DMS53 treated with DMSO at 0.1 percent for 48 hours (cell line): Measurements from ENCODE around the gene KRTAP9-4.
"Not testable (repeated sequence)": the region's sequence is repeated elsewhere in the genome, so short reads cannot be mapped to it uniquely, and the experiment has no call there.

ENCODE experiments used
- DNase-seq: peaks from one replicate; lab custom pipeline; 2025; ENCODE audit not compliant: unreplicated experiment; lab: John Stamatoyannopoulos, UW

Gene KRTAP9-4

DNA sequence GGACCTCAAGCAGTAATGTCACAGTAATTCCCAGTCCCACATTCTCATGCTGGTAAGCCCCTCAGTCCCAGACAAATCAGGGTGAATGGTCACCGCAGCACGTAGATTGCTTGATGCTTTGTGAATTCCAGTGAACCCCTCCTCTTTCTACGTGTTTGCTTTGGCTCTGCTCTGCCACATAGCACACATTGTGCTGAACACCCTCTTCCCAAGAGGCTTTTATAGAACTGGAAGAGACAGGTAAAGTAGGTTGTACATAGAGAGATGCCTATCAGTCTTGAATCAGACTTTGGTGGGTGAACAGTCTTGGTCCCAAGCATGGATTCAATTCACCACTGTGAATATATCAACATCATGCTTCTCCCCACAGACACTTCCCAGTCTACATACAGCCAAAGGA lies 15.1 kb downstream of the KRTAP9-4 start:
- DNase-seq: no peak

DNA sequence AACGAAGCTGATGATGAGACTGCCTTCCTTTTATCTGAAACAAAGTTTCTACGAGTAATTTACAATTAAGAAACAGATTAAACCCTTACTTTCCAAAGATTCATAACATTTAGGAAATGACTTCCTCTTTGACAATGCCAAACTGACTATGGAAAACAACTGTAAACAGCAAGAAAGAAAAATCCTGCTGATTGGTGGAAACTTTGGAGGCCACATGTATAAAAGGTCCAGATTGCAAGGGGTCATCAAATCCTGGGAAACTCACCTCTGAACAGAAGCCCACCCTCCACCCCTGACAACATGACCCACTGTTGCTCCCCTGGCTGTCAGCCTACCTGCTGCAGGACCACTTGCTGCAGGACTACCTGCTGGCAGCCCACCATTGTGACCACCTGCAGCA lies 15.6 kb downstream of the KRTAP9-4 start, which contains the start of gene KRTAP9-6:
Gene KRTAP9-6 (plus strand): TSS at position 301 of the 400 bp plus-strand sequence. CDS start 0 bp downstream, at position 301.
- no peak for DNase-seq

DNA sequence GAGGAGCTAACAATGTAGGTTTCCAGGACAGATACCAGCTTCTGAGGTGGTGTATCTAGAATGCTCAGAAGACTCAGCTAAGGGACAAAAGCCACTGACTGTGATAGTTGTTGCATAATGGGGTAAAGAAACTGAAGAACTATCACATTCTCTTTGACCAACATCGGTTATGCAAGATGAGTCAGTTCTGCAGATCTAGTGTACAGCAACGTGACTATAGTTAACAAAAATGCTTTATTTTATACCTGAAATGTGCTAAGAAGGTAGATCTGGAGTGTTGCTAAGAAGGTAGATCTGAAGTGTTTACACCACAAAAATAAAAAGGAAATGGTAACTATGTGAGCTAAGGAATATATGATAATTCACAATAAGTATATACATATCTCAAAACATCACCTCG lies 18.2 kb downstream of the KRTAP9-4 start:
- no peak for DNase-seq

DNA sequence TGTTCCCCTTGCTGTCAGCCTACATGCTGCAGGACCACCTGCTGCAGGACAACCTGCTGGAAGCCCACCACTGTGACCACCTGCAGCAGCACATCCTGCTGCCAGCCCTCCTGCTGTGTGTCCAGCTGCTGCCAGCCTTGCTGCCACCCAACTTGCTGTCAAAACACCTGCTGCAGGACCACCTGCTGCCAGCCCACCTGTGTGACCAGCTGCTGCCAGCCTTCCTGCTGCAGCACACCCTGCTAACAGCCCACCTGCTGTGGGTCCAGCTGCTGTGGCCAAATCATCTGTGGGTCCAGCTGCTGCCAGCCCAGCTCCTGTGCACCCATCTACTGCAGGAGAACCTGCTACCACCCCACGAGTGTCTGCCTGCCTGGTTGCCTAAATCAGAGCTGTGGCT lies 21.8 kb downstream of the KRTAP9-4 start:
- DNase-seq: not testable (repeated sequence)

DNA sequence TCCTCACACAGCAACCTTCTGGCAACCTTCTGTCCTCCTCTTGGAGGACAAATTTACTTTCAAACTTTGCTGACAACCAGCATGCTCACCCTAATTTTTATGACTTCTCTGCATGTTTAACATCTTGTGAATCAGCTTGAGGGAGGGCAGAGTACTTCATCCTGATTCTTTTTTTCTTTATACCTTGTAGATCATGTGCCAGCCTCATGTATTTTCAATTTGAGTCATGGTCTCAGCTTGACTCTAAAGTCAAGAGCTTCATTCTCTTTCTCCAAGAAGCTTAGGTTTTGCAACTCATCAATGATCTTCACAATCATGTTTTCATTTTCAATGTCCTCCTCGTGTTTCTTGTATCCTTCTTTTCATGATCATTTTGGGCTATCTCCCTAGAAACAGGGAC lies 22.4 kb downstream of the KRTAP9-4 start:
- DNase-seq: no peak

DNA sequence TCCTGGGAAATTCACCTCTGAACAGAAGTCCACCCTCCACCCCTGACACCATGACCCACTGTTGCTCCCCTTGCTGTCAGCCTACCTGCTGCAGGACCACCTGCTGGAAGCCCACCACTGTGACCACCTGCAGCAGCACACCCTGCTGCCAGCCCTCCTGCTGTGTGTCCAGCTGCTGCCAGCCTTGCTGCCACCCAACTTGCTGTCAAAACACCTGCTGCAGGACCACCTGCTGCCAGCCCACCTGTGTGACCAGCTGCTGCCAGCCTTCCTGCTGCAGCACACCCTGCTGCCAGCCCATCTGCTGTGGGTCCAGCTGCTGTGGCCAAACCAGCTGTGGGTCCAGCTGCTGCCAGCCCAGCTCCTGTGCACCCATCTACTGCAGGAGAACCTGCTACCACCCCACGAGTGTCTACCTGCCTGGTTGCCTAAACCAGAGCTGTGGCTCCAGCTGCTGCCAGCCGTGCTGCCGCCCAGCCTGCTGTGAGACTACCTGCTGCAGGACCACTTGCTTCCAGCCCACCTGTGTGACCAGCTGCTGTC lies 26.2 kb downstream of the KRTAP9-4 start, which contains the start of gene KRTAP9-7:
Gene KRTAP9-7 (plus strand): TSS at position 51 of the 543 bp plus-strand sequence. CDS start 0 bp downstream, at position 51.
- not testable (repeated sequence) for DNase-seq

DNA sequence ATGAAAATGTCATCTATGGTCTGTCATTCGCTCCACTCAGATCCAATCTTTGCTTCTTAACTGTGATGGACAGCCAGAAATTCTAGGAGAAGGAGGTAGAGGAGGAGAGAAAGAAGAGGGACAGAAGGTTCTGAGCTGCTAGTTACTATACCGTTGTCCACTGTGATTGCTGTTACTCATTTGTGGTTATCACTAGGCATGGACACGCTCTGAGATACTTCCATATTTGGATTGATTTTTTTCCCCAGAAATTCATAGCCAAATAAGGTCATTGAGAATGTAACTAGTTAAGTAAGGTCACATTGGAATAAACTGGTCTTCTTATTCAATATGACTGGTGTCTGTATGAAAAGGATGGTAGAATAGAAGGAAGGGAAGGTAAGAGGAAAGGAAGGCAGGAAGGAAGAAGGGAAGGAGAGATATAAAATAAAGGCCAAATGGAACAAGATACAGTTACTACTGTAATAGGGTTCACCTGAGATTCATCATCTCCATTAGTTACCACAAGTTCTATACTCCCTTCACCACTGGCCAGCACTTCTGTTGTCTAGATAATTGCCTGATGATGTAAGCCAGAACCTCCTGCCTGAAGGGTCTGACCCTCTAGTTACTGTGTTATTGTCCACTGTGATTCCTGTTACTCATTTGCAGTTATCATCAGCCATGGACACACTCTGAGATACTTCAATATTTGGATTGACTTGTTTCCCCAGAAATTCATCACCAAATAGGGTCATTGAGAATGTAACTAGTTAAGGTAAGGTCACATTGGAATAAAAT lies 28.9 kb downstream of the KRTAP9-4 start:
- DNase-seq: no peak

DNA sequence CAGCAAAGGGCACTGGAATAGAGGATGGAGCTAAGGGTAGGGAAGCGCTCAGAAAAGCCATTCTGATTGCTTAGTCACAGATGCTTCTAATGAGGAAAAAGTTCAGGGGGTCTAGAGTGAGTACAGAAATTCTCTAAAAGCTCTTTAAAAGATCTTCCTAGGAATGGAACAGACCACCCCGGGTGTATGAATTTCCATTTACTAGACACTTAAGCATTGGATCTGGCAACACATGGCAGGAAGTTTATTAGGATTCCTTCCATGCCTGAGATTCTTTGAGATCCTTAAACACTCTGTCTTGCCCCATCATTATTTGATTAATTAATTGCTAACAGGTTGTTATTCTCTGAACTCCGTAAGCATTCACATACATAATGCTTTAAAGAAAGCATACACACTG lies 34.6 kb downstream of the KRTAP9-4 start:
- DNase-seq: no peak

DNA sequence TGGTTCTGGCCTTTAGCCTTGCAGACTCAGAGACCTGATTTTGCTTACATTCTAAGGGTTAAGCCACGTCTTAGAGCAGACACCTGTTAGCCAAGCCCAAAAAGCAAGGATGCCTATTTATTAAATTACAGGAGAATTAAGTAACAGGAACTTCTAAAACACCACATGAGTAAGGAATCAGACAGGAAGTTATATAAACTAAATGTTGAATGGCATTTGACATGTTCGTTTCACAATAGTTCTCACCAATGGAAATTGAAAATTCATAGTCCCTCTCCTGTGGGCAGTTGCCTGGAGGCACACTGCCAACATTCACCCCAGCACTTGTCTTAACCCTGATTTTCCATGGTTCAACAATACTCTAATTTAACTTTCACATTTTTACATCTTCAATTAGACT lies 35.1 kb downstream of the KRTAP9-4 start:
- no peak for DNase-seq

DNA sequence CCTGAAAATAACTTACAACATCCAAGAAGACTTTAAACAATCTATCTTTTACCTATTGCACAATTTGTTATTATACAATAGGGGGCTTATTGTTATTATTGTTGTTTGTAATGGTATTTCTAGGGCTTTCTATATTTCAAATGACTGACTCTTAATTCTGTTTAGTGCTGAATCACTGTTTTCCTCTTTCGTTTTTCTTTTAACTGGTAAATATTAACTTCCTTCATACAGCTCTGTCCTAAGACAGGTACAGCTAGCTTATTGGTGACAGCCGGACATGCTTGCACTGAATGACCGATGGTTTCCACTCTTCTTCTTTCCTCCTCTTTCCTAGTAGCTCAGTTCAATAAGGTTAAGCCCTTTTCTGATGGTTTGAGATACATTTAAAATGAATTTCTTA lies 37.6 kb downstream of the KRTAP9-4 start:
- no peak for DNase-seq

DNA sequence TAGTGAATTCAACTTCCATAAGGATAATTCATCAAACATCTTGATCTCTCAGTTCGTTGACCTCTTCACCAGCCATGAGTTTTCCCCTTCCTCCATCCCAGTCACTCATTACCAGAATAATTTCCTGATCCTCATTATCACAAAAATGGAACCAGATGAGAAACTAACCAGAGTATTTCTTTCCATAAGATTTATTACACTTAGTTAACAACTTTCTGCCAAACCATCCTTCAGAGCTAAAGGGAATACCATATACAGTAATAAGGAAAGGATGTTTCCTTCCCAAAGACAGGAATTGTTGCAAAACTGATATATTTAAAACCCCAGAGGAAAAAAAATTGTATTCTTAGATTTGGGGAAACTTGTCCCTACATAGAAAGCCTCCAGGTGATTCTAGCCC lies 44.5 kb downstream of the KRTAP9-4 start:
- DNase-seq: no peak

DNA sequence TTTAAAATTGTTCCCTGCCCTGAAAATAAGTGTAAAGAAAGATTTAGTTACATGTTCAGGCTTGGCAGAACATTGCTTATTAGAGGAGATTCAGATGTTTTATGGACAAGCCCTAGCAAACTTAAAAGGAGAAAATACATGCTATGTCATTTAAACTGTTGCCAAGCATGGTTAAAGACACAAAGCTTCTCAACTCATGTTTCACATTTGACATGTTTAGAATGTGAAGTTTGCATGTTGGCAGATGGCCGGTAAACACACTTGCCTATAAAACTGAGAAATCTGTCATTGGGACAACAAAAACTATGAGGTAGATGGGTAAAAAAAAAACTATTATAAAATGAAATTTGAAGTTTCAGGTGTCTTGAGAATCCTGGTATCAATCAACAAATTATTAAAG lies 47.4 kb downstream of the KRTAP9-4 start:
- no peak for DNase-seq

DNA sequence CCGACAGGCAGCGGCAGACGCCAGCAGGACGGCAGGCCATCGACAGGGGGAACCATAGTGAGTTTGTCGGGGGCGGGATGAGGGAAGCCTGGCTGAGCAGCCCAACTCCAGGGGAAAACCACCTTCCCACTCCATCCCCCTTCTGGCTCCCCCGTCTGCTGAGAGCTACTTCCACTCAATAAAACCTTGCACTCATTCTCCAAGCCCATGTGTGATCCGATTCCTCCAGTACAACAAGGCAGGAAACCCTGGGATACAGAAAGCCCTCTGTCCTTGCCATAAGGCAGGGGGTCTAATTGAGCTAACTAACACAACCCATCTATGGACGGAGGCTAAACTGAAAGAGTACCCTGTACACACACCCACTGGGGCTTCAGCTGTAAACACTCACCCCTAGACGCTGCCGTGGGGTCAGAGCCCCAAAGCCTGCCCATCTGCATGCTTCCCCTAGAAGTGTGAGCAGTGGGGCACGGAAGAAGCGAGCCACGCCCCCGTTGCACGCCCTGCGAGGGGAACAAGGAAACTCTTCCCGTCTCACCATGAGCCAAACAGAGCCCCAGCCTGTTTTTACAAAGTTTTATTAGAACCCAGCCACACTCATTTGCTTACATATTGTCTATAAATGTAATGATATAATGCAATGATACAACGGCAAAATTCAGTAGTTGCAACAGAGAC lies 49.1 kb downstream of the KRTAP9-4 start:
- DNase-seq: no peak
